Stimulated activated CD4-positive, alpha-beta T cell treated with anti-CD3 and anti-CD28 coated beads, Interleukin-12 subunit alpha, Interleukin-12 subunit beta, amount 100 ng/mL, for 24 hours (primary cell): Measurements from ENCODE around the gene MUCL3.
"Not testable (repeated sequence)": the region's sequence is repeated elsewhere in the genome, so short reads cannot be mapped to it uniquely, and the experiment has no call there.

ENCODE experiments used
- DNase-seq, 2 experiments: peaks; one replicate each; pipeline ENCODE4 v3.0.0-alpha.2; 2020; ENCODE audit warnings: low read depth in 2 of 2

The MUCL3 gene

GRCh38 chr6:30979690-30980089 lies 38.9 kb downstream of the MUCL3 start:
- no peak for DNase-seq

- DNase-seq, result no peak
Measured at GRCh38 chr6:30981942-30982772, 41.4 kb downstream of the MUCL3 start.

GRCh38 chr6:30983439-30983838 lies 42.7 kb downstream of the MUCL3 start, which contains the start of gene MUC21:
MUC21 (plus strand) TSS chr6:30983718; CDS start chr6:30983959, 241 bp downstream.
- no peak for DNase-seq

- no peak for DNase-seq
Measured at GRCh38 chr6:30985490-30985889, 44.7 kb downstream of the MUCL3 start.

- no peak for DNase-seq
Measured at GRCh38 chr6:30987304-30987703, 46.5 kb downstream of the MUCL3 start.

GRCh38 chr6:30988209-30988825 lies 47.5 kb downstream of the MUCL3 start:
- no peak for DNase-seq

GRCh38 chr6:30990422-30991086 lies 49.8 kb downstream of the MUCL3 start:
- no peak for DNase-seq

- no peak for DNase-seq
Measured at GRCh38 chr6:30991891-30992290, 51.1 kb downstream of the MUCL3 start.

- DNase-seq, result no peak
Measured at GRCh38 chr6:30997301-30997700, 56.5 kb downstream of the MUCL3 start.

- DNase-seq, result no peak
Measured at GRCh38 chr6:30998785-30999184, 58.0 kb downstream of the MUCL3 start.

- not testable (repeated sequence) for DNase-seq
Measured at GRCh38 chr6:31000067-31000860, 59.5 kb downstream of the MUCL3 start.

GRCh38 chr6:31001281-31001888 lies 60.6 kb downstream of the MUCL3 start:
- DNase-seq, result no peak

- DNase-seq, result no peak
Measured at GRCh38 chr6:31002471-31002870, 61.7 kb downstream of the MUCL3 start.
